Stomach (tissue), 9 donors: ENCODE results near the gene GPR176. TPM values are rescaled to one million over a fixed set of nuclear protein-coding genes. Genes with fewer than 3 reads are reported as not detected.
A peak's percentile ranks its signal among the peaks of the same experiment; 100 is the strongest.

Source experiments
- DNase-seq, 2 donors: peaks; one replicate each; pipeline versions ENCODE4 v3.0.0 to v3.0.0-alpha.2; 2013 to 2019
- H3K27ac ChIP-seq, 5 donors: fragments of 200-600 bp in 4 of 5; sonication (generic) in 4 of 5; one replicate each; pipeline ENCODE4 v1.5.1; 2013 to 2019; ENCODE audit warnings: mild to moderate bottlenecking in 1 of 5, moderate library complexity in 1 of 5
- H3K27me3 ChIP-seq, 3 donors: fragments of 200-600 bp; sonication (generic); one replicate each; pipeline ENCODE4 v1.5.1; 2017 to 2019; ENCODE audit warnings: mixed run types in 1 of 3
- H3K36me3 ChIP-seq, 4 donors: fragments of 200-600 bp; sonication (generic); 1 replicate in 3 of 4; 2 replicates in 1 of 4; pipeline ENCODE4 v1.5.1; 2016 to 2019
- H3K4me1 ChIP-seq, 4 donors: fragments of 200-600 bp; sonication (generic); one replicate each; pipeline ENCODE4 v1.5.1; 2016 to 2019
- H3K4me3 ChIP-seq, 4 donors: fragments of 200-600 bp; sonication (generic) in 3 of 4; one replicate each; pipeline ENCODE4 v1.5.1; 2016 to 2019; ENCODE audit warnings: mild to moderate bottlenecking in 1 of 4
- H3K9me3 ChIP-seq, 4 donors: fragments of 200-600 bp; sonication (generic); one replicate each; pipeline ENCODE4 v1.5.1; 2016 to 2019
- CTCF ChIP-seq, 7 experiments: fragments of 450-650 bp in 4 of 7; fragments of 200-600 bp in 3 of 7; sonication (generic) in 3 of 7; IDR thresholded peaks; one replicate each; pipeline ENCODE4 v1.5.1; 2016 to 2019; ENCODE audit warnings: antibody characterized with exemption in 7 of 7, control low read depth in 2 of 7, mild to moderate bottlenecking in 1 of 7
- EP300 ChIP-seq: sonication (generic); formaldehyde crosslinking; IDR thresholded peaks from one replicate; pipeline ENCODE4 v1.6.1; 2017; ENCODE audit warnings: antibody characterized with exemption
- POLR2A ChIP-seq, 4 donors: fragments of 450-650 bp; IDR thresholded peaks; one replicate each; pipeline ENCODE4 v1.6.1; 2016; ENCODE audit warnings: antibody characterized with exemption in 4 of 4, control low read depth in 2 of 4, mild to moderate bottlenecking in 1 of 4, moderate library complexity in 1 of 4
- POLR2AphosphoS5 ChIP-seq, 3 donors: sonication (generic); formaldehyde crosslinking; IDR thresholded peaks; one replicate each; pipeline ENCODE4 v1.6.1; 2016; ENCODE audit warnings: antibody characterized with exemption in 3 of 3
- WGBS, 5 donors: extraction: QIAGEN DNeasy Blood & Tissue Kit in 3 of 5; methylation state at CpG; one replicate each; pipeline versions ENCODE4 v1.1.5 to v1.1.7; 2013 to 2018; 5-methylcytosine and 5-hydroxymethylcytosine counted together
- intact Hi-C: fragments of 100-400 bp; cut with DNase I; formaldehyde crosslinking; loops from one replicate; pipeline ENCODE4 v1.15.1; 2023; ENCODE audit warnings: low total_unique reads
- polyA plus RNA-seq, 3 donors: library from polyadenylated mRNA; stranded (reverse); fragments of 200-250 nt; gene quantifications; one replicate each; pipeline ENCODE4 v1.2.3, GENCODE V29; 2013
- total RNA-seq, 5 donors: library from RNA; depleted of rRNA; stranded (reverse); fragments of >200 nt; gene quantifications; one replicate each; pipeline versions ENCODE4 v1.1.0 to v1.2.3, GENCODE V29; 2014 to 2016
- donor health status: healthy with polysubstance abuse.
- donor health status: Bipolar disorder and iron deficiency.
- donor health status: healthy.

GPR176 gene
- total and polyA plus RNA-seq, 8 donors: 0.29 to 10.1 (median 1.3) TPM; not detected in 1

- no peaks in the 10 kb centered on the region for H3K4me1 ChIP-seq
- no peak overlapping the region for H3K27ac ChIP-seq
- WGBS, 5 donors: 55 to 73% (median 63%) methylated on average over 3 of the region's 3 CpGs
- no peaks in the 10 kb centered on the region for H3K36me3 ChIP-seq
- no peak for TF ChIP-seq CTCF (IDR thresholded peaks at IDR 0.05)
- TF ChIP-seq POLR2A (IDR thresholded peaks at IDR 0.05): no peak
- no peak for TF ChIP-seq EP300
- no peak for TF ChIP-seq POLR2AphosphoS5 (IDR thresholded peaks at IDR 0.05)
- H3K9me3 ChIP-seq: no peaks in the 10 kb centered on the region
- peaks cover 0 to 9% (median 0%) of the 10 kb centered on the region in 3 donors for H3K27me3 ChIP-seq
- no peak for DNase-seq
- H3K4me3 ChIP-seq: no peak overlapping the region
- intact Hi-C loops: no loop called here
Observed at GRCh38 chr15:39795486-39795885, 124.6 kb downstream of the GPR176 start.

- Histone ChIP-seq H3K27ac (no peak overlapping the region), H3K27me3 (peaks cover 0 to 9% (median 0%) of the 10 kb centered on the region in 3 donors), H3K4me1 (no peaks in the 10 kb centered on the region), H3K36me3 (no peaks in the 10 kb centered on the region), H3K9me3 (no peaks in the 10 kb centered on the region), H3K4me3 (no peak overlapping the region)
- WGBS, 5 donors: 77 to 86% (median 85%) methylated on average over 3 of the region's 3 CpGs
- no peak for DNase-seq
- intact Hi-C loops: no loop called here
- TF ChIP-seq EP300 (no peak), POLR2AphosphoS5 (IDR thresholded peaks at IDR 0.05) (no peak), CTCF (IDR thresholded peaks at IDR 0.05) (no peak), POLR2A (IDR thresholded peaks at IDR 0.05) (no peak)
Observed at GRCh38 chr15:39794954-39795353, 125.1 kb downstream of the GPR176 start.

- 81 to 91% (median 88%) methylated on average over 4 of the region's 4 CpGs for WGBS, 5 donors
- Histone ChIP-seq H3K27ac (no peak overlapping the region), H3K4me1 (peaks cover 0 to 8% (median 0%) of the 10 kb centered on the region in 4 donors), H3K27me3 (peaks cover 0 to 9% (median 0%) of the 10 kb centered on the region in 3 donors), H3K4me3 (no peak overlapping the region), H3K9me3 (no peaks in the 10 kb centered on the region), H3K36me3 (no peaks in the 10 kb centered on the region)
- intact Hi-C loops: no loop called here
- no peak for TF ChIP-seq CTCF (IDR thresholded peaks at IDR 0.05)
- no peak for TF ChIP-seq EP300
- TF ChIP-seq POLR2AphosphoS5 (IDR thresholded peaks at IDR 0.05): no peak
- no peak for TF ChIP-seq POLR2A (IDR thresholded peaks at IDR 0.05)
- no peak for DNase-seq
Observed at GRCh38 chr15:39793923-39794322, 126.1 kb downstream of the GPR176 start.

- Histone ChIP-seq H3K4me3 (no peak overlapping the region), H3K27ac (peak overlapping the region in 1 of 5 donors; percentile 12), H3K4me1 (peaks cover 0 to 10% (median 0%) of the 10 kb centered on the region in 4 donors), H3K9me3 (no peaks in the 10 kb centered on the region), H3K36me3 (no peaks in the 10 kb centered on the region), H3K27me3 (peaks cover 0 to 9% (median 0%) of the 10 kb centered on the region in 3 donors)
- intact Hi-C loops: no loop called here
- WGBS, 5 donors: 37 to 70% (median 55%) methylated on average over 4 of the region's 4 CpGs
- no peak for DNase-seq
- TF ChIP-seq CTCF (IDR thresholded peaks at IDR 0.05): no peak
- TF ChIP-seq EP300: no peak
- TF ChIP-seq POLR2A (IDR thresholded peaks at IDR 0.05): no peak
- no peak for TF ChIP-seq POLR2AphosphoS5 (IDR thresholded peaks at IDR 0.05)
Observed at GRCh38 chr15:39792844-39793335, 127.2 kb downstream of the GPR176 start.
